Measurements from ENCODE around the gene MX2. TPM values are rescaled to one million over a fixed set of nuclear protein-coding genes. Genes with fewer than 3 reads are reported as not detected.

MX2 gene
- total RNA-seq, 1 experiment from 2014 or later = 17.6 TPM

DNA sequence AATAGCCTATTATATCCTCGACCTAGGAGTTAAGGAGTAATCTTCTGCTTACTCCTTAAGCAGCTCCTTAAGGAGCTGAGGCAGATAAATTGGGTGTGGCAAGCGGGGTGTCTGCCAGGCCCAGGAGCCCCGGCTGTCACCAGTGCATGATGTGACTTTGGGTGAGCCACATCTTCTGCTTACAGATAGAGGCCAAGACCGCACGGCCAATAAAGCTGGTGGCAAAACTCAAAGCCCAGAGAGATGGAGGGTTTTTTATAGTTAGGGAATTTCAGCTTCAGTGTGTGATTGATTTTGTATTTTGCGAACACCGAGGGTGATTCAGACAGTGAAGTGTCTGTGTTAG is 9.8 kb downstream of the MX2 start:
- H3K9me3 Mint-ChIP-seq (ENCODE audit: low read depth, unreplicated experiment) = no peaks in the 10 kb centered on the region
- CTCF ChIA-PET = no interaction called here
- no peak for DNase-seq
- H3K4me1 Mint-ChIP-seq (ENCODE audit: low read depth, unreplicated experiment) = peaks cover 15% of the 10 kb centered on the region
- no peaks in the 10 kb centered on the region for H3K27me3 Mint-ChIP-seq (ENCODE audit: unreplicated experiment)
- no peak for TF ChIP-seq CTCF (IDR thresholded peaks at IDR 0.05; ENCODE audit: unreplicated experiment)
- no peak overlapping the region for H3K4me3 Mint-ChIP-seq (ENCODE audit: low read depth, unreplicated experiment)
- intact Hi-C loops (cut with micrococcal nuclease; ENCODE audit: unreplicated experiment) = no loop called here
- H3K27ac Mint-ChIP-seq (ENCODE audit: unreplicated experiment) = no peak overlapping the region
- no TSS peak for BruUV-seq (replicated peaks)
- peaks cover 8% of the 10 kb centered on the region for H3K36me3 Mint-ChIP-seq (ENCODE audit: insufficient read depth, unreplicated experiment)

- H3K4me3 Mint-ChIP-seq (ENCODE audit: low read depth, unreplicated experiment) = no peak overlapping the region
- CTCF ChIA-PET = no interaction called here
- intact Hi-C loops (cut with micrococcal nuclease; ENCODE audit: unreplicated experiment) = no loop called here
- peaks cover 4% of the 10 kb centered on the region for H3K27me3 Mint-ChIP-seq (ENCODE audit: unreplicated experiment)
- no peak overlapping the region for H3K27ac Mint-ChIP-seq (ENCODE audit: unreplicated experiment)
- H3K4me1 Mint-ChIP-seq (ENCODE audit: low read depth, unreplicated experiment) = no peaks in the 10 kb centered on the region
- DNase-seq = no peak
- BruUV-seq (replicated peaks) = no TSS peak
- no peaks in the 10 kb centered on the region for H3K9me3 Mint-ChIP-seq (ENCODE audit: low read depth, unreplicated experiment)
- H3K36me3 Mint-ChIP-seq (ENCODE audit: insufficient read depth, unreplicated experiment) = no peaks in the 10 kb centered on the region
- no peak for TF ChIP-seq CTCF (IDR thresholded peaks at IDR 0.05; ENCODE audit: unreplicated experiment)
These were observed 11.4 kb downstream of the MX2 start for GRCh38 chr21:41373253-41373652.

DNA sequence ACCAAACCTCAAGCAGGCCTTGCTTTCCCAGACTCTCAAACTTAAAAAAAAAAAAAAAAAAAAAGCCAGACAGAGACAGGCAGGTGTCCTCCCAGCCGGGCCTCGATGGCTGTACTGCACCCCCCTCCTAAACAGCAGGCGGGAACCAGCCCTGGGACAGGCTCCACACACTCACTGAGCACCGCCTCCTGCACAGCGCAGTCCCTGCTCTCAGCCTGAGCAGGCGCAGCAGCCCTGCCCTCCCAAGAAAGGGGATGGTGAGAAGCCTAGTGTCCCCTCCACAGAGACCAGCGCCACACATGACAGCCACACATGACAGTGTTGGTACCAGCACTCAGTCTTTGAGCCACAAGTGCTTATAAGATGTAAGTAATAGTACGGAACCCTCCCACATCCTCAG is 11.9 kb downstream of the MX2 start:
- no TSS peak for BruUV-seq (replicated peaks)
- no peak overlapping the region for H3K4me3 Mint-ChIP-seq (ENCODE audit: low read depth, unreplicated experiment)
- no peaks in the 10 kb centered on the region for H3K4me1 Mint-ChIP-seq (ENCODE audit: low read depth, unreplicated experiment)
- no peak for TF ChIP-seq CTCF (IDR thresholded peaks at IDR 0.05; ENCODE audit: unreplicated experiment)
- no peaks in the 10 kb centered on the region for H3K9me3 Mint-ChIP-seq (ENCODE audit: low read depth, unreplicated experiment)
- DNase-seq = no peak
- no peaks in the 10 kb centered on the region for H3K36me3 Mint-ChIP-seq (ENCODE audit: insufficient read depth, unreplicated experiment)
- H3K27me3 Mint-ChIP-seq (ENCODE audit: unreplicated experiment) = peaks cover 8% of the 10 kb centered on the region
- CTCF ChIA-PET = no interaction called here
- no peak overlapping the region for H3K27ac Mint-ChIP-seq (ENCODE audit: unreplicated experiment)
- intact Hi-C loops (cut with micrococcal nuclease; ENCODE audit: unreplicated experiment) = no loop called here

GRCh38 chr21:41374177-41374712 is 12.4 kb downstream of the MX2 start:
- intact Hi-C loops (cut with micrococcal nuclease; ENCODE audit: unreplicated experiment) = no loop called here
- H3K27me3 Mint-ChIP-seq (ENCODE audit: unreplicated experiment) = peaks cover 8% of the 10 kb centered on the region
- no peak overlapping the region for H3K4me3 Mint-ChIP-seq (ENCODE audit: low read depth, unreplicated experiment)
- CTCF ChIA-PET = no interaction called here
- no TSS peak for BruUV-seq (replicated peaks)
- no peaks in the 10 kb centered on the region for H3K4me1 Mint-ChIP-seq (ENCODE audit: low read depth, unreplicated experiment)
- no peak overlapping the region for H3K27ac Mint-ChIP-seq (ENCODE audit: unreplicated experiment)
- no peak for DNase-seq
- no peak for TF ChIP-seq CTCF (IDR thresholded peaks at IDR 0.05; ENCODE audit: unreplicated experiment)
- H3K36me3 Mint-ChIP-seq (ENCODE audit: insufficient read depth, unreplicated experiment) = no peaks in the 10 kb centered on the region
- no peaks in the 10 kb centered on the region for H3K9me3 Mint-ChIP-seq (ENCODE audit: low read depth, unreplicated experiment)

Data from Calu3 (cell line).